Neural cell (in vitro differentiated cells): ENCODE data around the gene DMWD. TPM values are rescaled to one million over a fixed set of nuclear protein-coding genes. Genes with fewer than 3 reads are reported as not detected.

Experiments
- polyA plus RNA-seq: library from polyadenylated mRNA; depleted of rRNA; stranded (reverse); fragments of >200 nt; gene quantifications from 2 replicates; pipeline ENCODE4 v1.2.3, GENCODE V29; 2014

The DMWD gene
- polyA plus RNA-seq, 1 donor from 2014 or later = 20.4 TPM

Other genes starting within 250 kb of the DMWD start
- gene OPA3, start 208.0 kb downstream of the DMWD start, polyA plus RNA-seq = 3.3 and 6.0 TPM in 2 replicates
- 0.25 TPM in 1 of 2 replicates, not detected in the other for gene GPR4, start 190.6 kb downstream of the DMWD start, polyA plus RNA-seq
- 18.9 and 19.2 TPM in 2 replicates for gene EML2, start 153.4 kb downstream of the DMWD start, polyA plus RNA-seq
- 6.4 and 13.1 TPM in 2 replicates for gene GIPR, start 124.6 kb downstream of the DMWD start, polyA plus RNA-seq
- 333 and 372 TPM in 2 replicates for gene SNRPD2, start 100.9 kb downstream of the DMWD start, polyA plus RNA-seq
- gene QPCTL, start 100.2 kb downstream of the DMWD start, polyA plus RNA-seq = 6.8 and 8.4 TPM in 2 replicates
- 12.5 and 13.2 TPM in 2 replicates for gene FBXO46, start 61.9 kb downstream of the DMWD start, polyA plus RNA-seq
- not detected in 2 replicates for gene MEIOSIN, start 59.4 kb downstream of the DMWD start, polyA plus RNA-seq
- 0.50 TPM in 1 of 2 replicates, not detected in the other for gene SIX5, start 23.6 kb downstream of the DMWD start, polyA plus RNA-seq
- gene DMPK, start 10.4 kb downstream of the DMWD start, polyA plus RNA-seq = 34.3 and 50.1 TPM in 2 replicates
- gene RSPH6A, start 22.5 kb upstream of the DMWD start, polyA plus RNA-seq = not detected in 2 replicates
- gene SYMPK, start 70.3 kb upstream of the DMWD start, polyA plus RNA-seq = 22.2 and 33.9 TPM in 2 replicates
- not detected in 2 replicates for gene FOXA3, start 71.5 kb upstream of the DMWD start, polyA plus RNA-seq
- 26.9 and 27.6 TPM in 2 replicates for gene IRF2BP1, start 93.3 kb upstream of the DMWD start, polyA plus RNA-seq
- gene MYPOP, start 109.8 kb upstream of the DMWD start, polyA plus RNA-seq = 0.90 and 2.3 TPM in 2 replicates
- gene NANOS2, start 121.9 kb upstream of the DMWD start, polyA plus RNA-seq = 0.18 and 0.64 TPM in 2 replicates
- 7.6 and 9.3 TPM in 2 replicates for gene NOVA2, start 181.0 kb upstream of the DMWD start, polyA plus RNA-seq
- 0.82 and 1.4 TPM in 2 replicates for gene CCDC61, start 202.6 kb upstream of the DMWD start, polyA plus RNA-seq
- not detected in 2 replicates for gene PGLYRP1, start 230.2 kb upstream of the DMWD start, polyA plus RNA-seq
- 4.4 and 5.2 TPM in 2 replicates for gene IGFL4, start 248.2 kb upstream of the DMWD start, polyA plus RNA-seq